Measurements from ENCODE around the gene DAPK2. TPM values are rescaled to one million over a fixed set of nuclear protein-coding genes. Genes with fewer than 3 reads are reported as not detected.

DAPK2 gene
- total and polyA plus RNA-seq, 2 of the 4 experiments (the other 2 are of a cell fraction) = 0.34 to 0.36 TPM

DNA sequence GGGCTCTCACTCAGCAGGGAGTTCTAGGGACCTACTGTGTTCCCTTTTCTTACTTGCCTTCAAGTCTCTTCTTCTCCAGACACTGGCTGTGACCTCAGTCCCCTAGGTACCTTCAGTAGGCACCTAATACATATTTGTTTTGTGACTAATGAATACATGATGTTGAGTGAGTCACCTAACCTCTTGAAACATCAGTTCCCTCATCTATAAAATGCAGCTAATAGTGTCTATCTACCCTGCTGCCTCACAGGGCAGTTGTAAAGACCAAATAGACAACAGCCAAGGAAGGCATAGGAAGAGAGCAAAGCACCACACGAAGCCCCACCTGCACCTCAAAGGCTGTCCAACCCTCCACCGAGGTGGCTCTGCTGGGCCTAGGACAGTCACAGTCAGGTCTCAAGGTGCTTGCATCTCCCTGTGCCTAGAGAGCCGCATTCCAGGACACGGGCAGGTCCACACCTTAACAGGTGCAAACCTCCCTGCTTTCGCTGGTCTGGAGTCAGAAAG lies 29.1 kb downstream of the DAPK2 start:
- Histone ChIP-seq H2AK9ac (replicated peaks; ENCODE audit: low read depth, low read length, poor library complexity) (no peak overlapping the region), H4K20me1 (ENCODE audit: insufficient read depth, low read length) (no peaks in the 10 kb centered on the region), H3K9me3 (ENCODE audit: control insufficient read depth, insufficient read depth, low read length) (peaks cover 8% of the 10 kb centered on the region; the same call in 1 of the 2 replicates), H3K36me3 (ENCODE audit: control insufficient read depth, insufficient read depth, low read length) (no peaks in the 10 kb centered on the region), H2BK120ac (ENCODE audit: low read depth, low read length) (no peak overlapping the region), H4K8ac (ENCODE audit: low read depth in 2 of 2, low read length in 2 of 2) (no peak overlapping the region), H3K14ac (replicated peaks; ENCODE audit: low read depth, low read length) (no peak overlapping the region), H2AFZ (replicated peaks; ENCODE audit: low read length, poor library complexity) (no peak overlapping the region), H3K9ac (ENCODE audit: low read depth, low read length) (no peak overlapping the region), H3K23ac (ENCODE audit: low read depth, low read length) (no peak overlapping the region), H3K4me1 (ENCODE audit: control insufficient read depth, insufficient read depth, low read length) (peaks cover 2% of the 10 kb centered on the region; the same call in 1 of the 2 replicates), H3K9me1 (ENCODE audit: insufficient read depth, low read length) (no peaks in the 10 kb centered on the region), H3K4me3 (ENCODE audit: insufficient read depth, low read depth, low read length) (no peak overlapping the region), H3K4me2 (ENCODE audit: low read depth, low read length) (no peak overlapping the region), H3K79me1 (ENCODE audit: low read depth in 1 of 2, low read length in 2 of 2) (no peaks in the 10 kb centered on the region), H3K4ac (ENCODE audit: low read depth, low read length) (no peak overlapping the region), H2BK15ac (ENCODE audit: low read depth, low read length) (no peak overlapping the region), H4K91ac (ENCODE audit: insufficient read depth, low read depth, low read length) (no peak overlapping the region), H4K5ac (ENCODE audit: low read depth, low read length) (no peak overlapping the region), H2AK5ac (ENCODE audit: low read depth, low read length) (no peak overlapping the region), H2BK20ac (ENCODE audit: low read depth, low read length) (no peak overlapping the region), H3K27ac (ENCODE audit: insufficient read depth, low read length) (no peak overlapping the region), H3K18ac (ENCODE audit: low read depth, low read length) (no peak overlapping the region), H3K56ac (ENCODE audit: extremely low read depth, insufficient read depth, low read length) (no peak overlapping the region), H2BK5ac (ENCODE audit: low read depth, low read length, poor library complexity, severe bottlenecking) (no peak overlapping the region), H3K27me3 (ENCODE audit: control insufficient read depth, insufficient read depth, low read length) (peaks cover 11% of the 10 kb centered on the region; the same call in 1 of the 2 replicates)
- BruUV-seq (replicated peaks) = no TSS peak
- POLR2A ChIA-PET (ENCODE audit: unreplicated experiment) = no interaction called here
- CTCF ChIA-PET = no interaction called here
- dilution Hi-C loops (cut with HindIII; ENCODE audit: low sequenced_read_pairs, unreplicated experiment) = no loop called here
- in situ Hi-C loops (cut with MboI; ENCODE audit: low sequenced_read_pairs) = no loop called here
- TF ChIP-seq CTCF (conservative IDR thresholded peaks at IDR 0.05; ENCODE audit: low read depth, low read length) (no peak), FOS (IDR thresholded peaks at IDR 0.05; ENCODE audit: low read depth, low read length) (peak; percentile 31; the same call in 1 of the 2 replicates), RCOR1 (IDR thresholded peaks at IDR 0.05; ENCODE audit: insufficient replicate concordance, low read length) (no peak)
- intact Hi-C loops (cut with micrococcal nuclease) = no loop called here
- 75% methylated on average over 2 of the region's 5 CpGs; no CpG with 5 or more reads in 1 of the 2 experiments for WGBS, 2 experiments (ENCODE audit: extremely low coverage in 2 of 2, insufficient read length in 1 of 2)
- peak; percentile 49 for DNase-seq
- ATAC-seq (ENCODE audit: low read depth) = peak; percentile 37; the same call in 1 of the 2 replicates
